Lower leg skin (tissue), 4 donors: ENCODE measurements around the gene GRAP2. TPM values are rescaled to one million over a fixed set of nuclear protein-coding genes. Genes with fewer than 3 reads are reported as not detected.
A peak's percentile ranks its signal among the peaks of the same experiment; 100 is the strongest.

Experiments used
- DNase-seq, 2 donors: peaks; one replicate each; pipeline ENCODE4 v3.0.0-alpha.2; 2019; ENCODE audit warnings: low spot score in 2 of 2
- H3K4me3 ChIP-seq: fragments of 200-600 bp; sonication (generic); 2 replicates; pipeline ENCODE4 v1.5.1; 2017; ENCODE audit warnings: mild to moderate bottlenecking, low read depth; ENCODE audit not compliant: poor library complexity, severe bottlenecking
- POLR2A ChIP-seq, 2 donors: fragments of 450-650 bp; IDR thresholded peaks; one replicate each; pipeline ENCODE4 v1.6.1; 2016 to 2017; ENCODE audit warnings: antibody characterized with exemption in 2 of 2, mild to moderate bottlenecking in 1 of 2, moderate library complexity in 1 of 2
- WGBS, 2 donors: methylation state at CpG; one replicate each; pipeline ENCODE4 v1.1.5; 2018; 5-methylcytosine and 5-hydroxymethylcytosine counted together
- intact Hi-C: fragments of 100-400 bp; cut with DNase I; formaldehyde crosslinking; loops from one replicate; pipeline ENCODE4 v1.15.0; 2023; ENCODE audit warnings: low total_unique reads
- total RNA-seq, 4 donors: library from RNA; depleted of rRNA; stranded (reverse); fragments of >200 nt; gene quantifications; one replicate each; pipeline ENCODE4 v1.1.0, GENCODE V29; 2016
- TF ChIP-seq, protein P1 (sequence below), 3 donors: fragments of 450-650 bp; IDR thresholded peaks; one replicate each; pipeline ENCODE4 v1.5.1; 2016; ENCODE audit warnings: antibody characterized with exemption in 3 of 3, mild to moderate bottlenecking in 3 of 3, moderate library complexity in 2 of 3

The GRAP2 gene
- total RNA-seq, 4 donors from 2014 or later, result 0.72 to 1.3 (median 0.96) TPM

DNA sequence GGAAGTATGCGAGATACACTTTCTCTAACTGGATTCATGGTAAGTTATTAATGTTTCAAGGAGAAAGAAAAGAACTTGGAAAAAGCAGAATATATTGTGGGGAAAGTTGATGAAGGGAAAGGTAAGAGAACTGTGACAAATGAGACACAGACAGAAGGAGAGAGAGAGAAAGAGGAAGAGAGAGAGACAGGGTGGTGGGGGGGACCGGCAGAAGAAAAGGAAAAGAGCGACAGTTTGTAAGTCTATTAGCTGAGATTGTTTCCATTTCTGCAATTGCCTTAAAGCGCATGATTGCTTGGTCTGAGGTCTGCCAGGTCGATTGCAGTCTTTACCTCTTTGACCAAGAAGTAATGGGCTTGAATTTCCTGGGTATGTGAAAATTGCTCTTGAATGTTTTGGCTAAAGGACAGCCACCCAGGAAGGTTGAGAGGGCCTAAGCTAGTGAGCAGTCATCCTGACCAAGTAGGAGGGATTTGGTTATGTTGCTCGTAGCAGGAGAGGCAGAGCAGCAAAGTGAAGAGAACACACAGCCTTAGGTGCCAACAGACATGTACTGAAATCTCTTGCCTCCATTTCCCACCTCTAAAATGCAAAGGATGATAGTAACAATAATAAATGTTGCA, 35.8 kb downstream of the GRAP2 start:
- intact Hi-C loops, result no loop called here
- 72 to 73% methylated on average over 6 of the region's 6 CpGs for WGBS, 2 donors
- DNase-seq, result no peak
- TF ChIP-seq, protein P1, sequence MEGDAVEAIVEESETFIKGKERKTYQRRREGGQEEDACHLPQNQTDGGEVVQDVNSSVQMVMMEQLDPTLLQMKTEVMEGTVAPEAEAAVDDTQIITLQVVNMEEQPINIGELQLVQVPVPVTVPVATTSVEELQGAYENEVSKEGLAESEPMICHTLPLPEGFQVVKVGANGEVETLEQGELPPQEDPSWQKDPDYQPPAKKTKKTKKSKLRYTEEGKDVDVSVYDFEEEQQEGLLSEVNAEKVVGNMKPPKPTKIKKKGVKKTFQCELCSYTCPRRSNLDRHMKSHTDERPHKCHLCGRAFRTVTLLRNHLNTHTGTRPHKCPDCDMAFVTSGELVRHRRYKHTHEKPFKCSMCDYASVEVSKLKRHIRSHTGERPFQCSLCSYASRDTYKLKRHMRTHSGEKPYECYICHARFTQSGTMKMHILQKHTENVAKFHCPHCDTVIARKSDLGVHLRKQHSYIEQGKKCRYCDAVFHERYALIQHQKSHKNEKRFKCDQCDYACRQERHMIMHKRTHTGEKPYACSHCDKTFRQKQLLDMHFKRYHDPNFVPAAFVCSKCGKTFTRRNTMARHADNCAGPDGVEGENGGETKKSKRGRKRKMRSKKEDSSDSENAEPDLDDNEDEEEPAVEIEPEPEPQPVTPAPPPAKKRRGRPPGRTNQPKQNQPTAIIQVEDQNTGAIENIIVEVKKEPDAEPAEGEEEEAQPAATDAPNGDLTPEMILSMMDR (IDR thresholded peaks at IDR 0.05), result no peak
- H3K4me3 ChIP-seq, result no peak overlapping the region

DNA sequence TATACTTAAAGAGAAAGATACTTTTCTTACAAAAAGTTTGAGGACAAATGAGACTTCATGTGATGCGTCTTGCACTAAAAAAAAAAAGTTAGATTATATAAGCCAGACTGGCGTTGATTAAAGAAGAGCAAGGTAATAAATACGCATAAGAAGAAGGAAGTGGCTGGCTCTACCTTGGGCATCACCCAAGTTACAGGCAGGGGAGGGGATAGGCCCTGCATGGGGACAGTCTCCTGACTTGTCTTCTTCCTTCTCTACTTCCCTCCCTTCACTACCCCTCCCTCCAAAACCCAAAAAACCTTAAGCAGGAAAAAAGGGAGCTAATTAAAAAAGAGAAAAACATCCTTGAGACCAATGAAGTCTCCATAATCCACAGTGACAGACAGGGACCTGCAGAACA, 37.0 kb downstream of the GRAP2 start:
- WGBS, 2 donors, result 70 to 80% methylated on average over 3 of the region's 3 CpGs
- intact Hi-C loops, result no loop called here

DNA sequence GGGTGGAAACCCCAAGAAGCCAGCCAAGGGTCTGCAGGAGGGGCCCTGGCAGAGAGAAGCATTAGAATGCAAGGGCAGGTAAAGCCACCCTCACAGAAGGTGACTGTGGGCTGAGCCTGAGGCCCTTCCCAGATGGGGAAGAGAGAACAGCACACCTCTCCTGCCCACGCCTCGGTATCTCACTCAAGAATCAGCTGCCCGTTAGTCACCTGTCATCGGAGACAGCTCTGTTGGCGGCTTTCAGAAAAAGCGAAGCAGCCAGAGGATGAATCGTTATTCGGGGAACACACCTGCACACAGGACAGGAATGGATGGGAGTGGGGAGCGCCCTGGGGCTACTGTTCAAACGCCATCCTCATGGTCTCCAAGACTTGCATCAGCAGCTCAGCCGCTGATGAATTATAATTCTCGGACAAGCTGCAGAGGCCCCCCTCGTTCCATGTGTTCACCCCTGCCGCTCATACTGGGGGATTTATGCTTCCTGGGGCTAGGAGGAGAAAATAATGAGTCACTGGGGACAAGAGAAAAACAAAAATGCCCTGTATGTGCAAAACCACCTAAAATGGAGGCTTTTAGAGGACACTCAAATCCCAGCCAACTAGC, 37.7 kb downstream of the GRAP2 start:
- WGBS, 2 donors, result 60 to 65% methylated on average over 14 of the region's 14 CpGs
- peak in 1 of 2 donors; percentile 80 for DNase-seq
- intact Hi-C loops, result no loop called here
- TF ChIP-seq POLR2A (IDR thresholded peaks at IDR 0.05), result no peak
- TF ChIP-seq, protein P1 (IDR thresholded peaks at IDR 0.05), result no peak
- H3K4me3 ChIP-seq, result no peak overlapping the region

More for the DNA sequence above, 37.0 kb downstream of the GRAP2 start:
- TF ChIP-seq, protein P1 (IDR thresholded peaks at IDR 0.05), result no peak
- TF ChIP-seq POLR2A (IDR thresholded peaks at IDR 0.05), result no peak
- DNase-seq, result peak in 1 of 2 donors; percentile 42
- no peak overlapping the region for H3K4me3 ChIP-seq

DNA sequence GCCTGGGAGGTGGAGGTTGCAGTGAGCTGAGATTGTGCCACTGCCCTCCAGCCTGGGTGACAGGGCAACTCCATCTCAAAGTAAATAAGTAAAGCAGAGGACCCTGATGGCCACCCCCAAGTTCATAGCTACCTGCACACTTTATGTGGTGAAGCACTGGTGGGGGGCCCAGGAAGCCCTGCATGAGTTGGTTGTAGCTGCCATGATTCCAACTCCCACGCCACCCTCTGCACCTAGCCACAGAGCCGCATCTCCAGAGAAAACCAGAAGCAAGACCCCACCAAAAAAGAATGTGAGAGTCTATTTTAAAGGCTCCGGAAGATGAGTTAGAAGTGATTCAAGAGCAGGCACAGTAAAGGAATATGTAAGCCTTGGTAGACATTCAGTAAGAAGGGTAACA, 38.9 kb downstream of the GRAP2 start:
- no peak for DNase-seq
- no peak overlapping the region for H3K4me3 ChIP-seq
- WGBS, 2 donors, result 97 to 98% methylated on average over 3 of the region's 3 CpGs
- no peak for TF ChIP-seq POLR2A (IDR thresholded peaks at IDR 0.05)
- TF ChIP-seq, protein P1 (IDR thresholded peaks at IDR 0.05), result no peak
- intact Hi-C loops, result no loop called here

DNA sequence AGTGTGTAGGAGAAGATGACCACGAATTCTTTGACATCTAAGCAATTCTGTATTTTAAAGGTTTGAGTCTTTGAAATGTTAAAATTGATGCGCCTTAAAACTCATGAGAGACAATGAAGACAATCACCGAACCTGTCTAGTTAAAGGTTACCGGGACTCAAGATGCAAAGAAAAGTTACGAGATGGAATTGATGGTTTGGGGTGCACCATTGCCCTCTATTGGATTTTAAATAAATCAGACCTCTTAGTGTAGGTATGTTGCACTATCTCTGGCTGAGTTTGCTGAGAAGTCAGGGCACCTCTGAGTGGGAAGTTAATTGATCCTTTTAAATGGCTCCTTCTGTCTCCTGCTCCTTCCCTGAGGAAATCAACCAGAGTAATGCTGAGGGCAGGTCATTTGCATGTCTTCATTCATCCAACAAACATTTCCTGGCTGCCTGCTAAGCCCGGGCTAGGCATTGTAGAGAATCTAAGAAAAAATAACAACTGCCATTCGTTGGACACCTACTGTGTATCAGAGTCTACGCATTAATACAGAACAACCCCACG, 39.9 kb downstream of the GRAP2 start:
- H3K4me3 ChIP-seq, result no peak overlapping the region
- intact Hi-C loops, result no loop called here

More for the DNA sequence above, 39.9 kb downstream of the GRAP2 start:
- TF ChIP-seq, protein P1 (IDR thresholded peaks at IDR 0.05), result no peak
- no peak for TF ChIP-seq POLR2A (IDR thresholded peaks at IDR 0.05)
- 63 to 64% methylated on average over 9 of the region's 9 CpGs for WGBS, 2 donors
- DNase-seq, result no peak
